ENCODE data around the gene IFNL2. TPM values are rescaled to one million over a fixed set of nuclear protein-coding genes. Genes with fewer than 3 reads are reported as not detected.
"Not testable (repeated sequence)": the region's sequence is repeated elsewhere in the genome, so short reads cannot be mapped to it uniquely, and the experiment has no call there.

IFNL2 gene
- total RNA-seq = not detected

GRCh38 chr19:39268085-39268484 is at the start of gene IFNL2:
TSS of gene IFNL2 (plus strand) at chr19:39268396. CDS start at chr19:39268569, 173 bp downstream.
- H3K36me3 ChIP-seq, H3K4me3 ChIP-seq, ATAC-seq, H3K27ac ChIP-seq, H3K9me3 ChIP-seq: not testable (repeated sequence)
- Histone ChIP-seq H3K4me1 (peaks cover 0 to 17% (median 0%) of the 10 kb centered on the region in 3 donors), H3K27me3 (peaks cover 60% of the 10 kb centered on the region)
- WGBS, 2 donors (ENCODE audit: low coverage in 1 of 2) = no CpG with 5 or more reads among the region's 1 CpG

GRCh38 chr19:39219108-39219507 is 49.1 kb upstream of the IFNL2 start:
- not testable (repeated sequence) for H3K27ac ChIP-seq, H3K4me3 ChIP-seq, H3K4me1 ChIP-seq, ATAC-seq, H3K36me3 ChIP-seq
- Histone ChIP-seq H3K27me3 (peaks cover 88% of the 10 kb centered on the region), H3K9me3 (peaks cover 0 to 32% (median 0%) of the 10 kb centered on the region in 3 donors)
- WGBS, 2 donors (ENCODE audit: low coverage in 1 of 2) = 59 to 60% methylated on average over 1 to 8 of the region's 10 CpGs

GRCh38 chr19:39223703-39224279 is 44.4 kb upstream of the IFNL2 start:
- no peak for ATAC-seq
- TF ChIP-seq, protein P1, sequence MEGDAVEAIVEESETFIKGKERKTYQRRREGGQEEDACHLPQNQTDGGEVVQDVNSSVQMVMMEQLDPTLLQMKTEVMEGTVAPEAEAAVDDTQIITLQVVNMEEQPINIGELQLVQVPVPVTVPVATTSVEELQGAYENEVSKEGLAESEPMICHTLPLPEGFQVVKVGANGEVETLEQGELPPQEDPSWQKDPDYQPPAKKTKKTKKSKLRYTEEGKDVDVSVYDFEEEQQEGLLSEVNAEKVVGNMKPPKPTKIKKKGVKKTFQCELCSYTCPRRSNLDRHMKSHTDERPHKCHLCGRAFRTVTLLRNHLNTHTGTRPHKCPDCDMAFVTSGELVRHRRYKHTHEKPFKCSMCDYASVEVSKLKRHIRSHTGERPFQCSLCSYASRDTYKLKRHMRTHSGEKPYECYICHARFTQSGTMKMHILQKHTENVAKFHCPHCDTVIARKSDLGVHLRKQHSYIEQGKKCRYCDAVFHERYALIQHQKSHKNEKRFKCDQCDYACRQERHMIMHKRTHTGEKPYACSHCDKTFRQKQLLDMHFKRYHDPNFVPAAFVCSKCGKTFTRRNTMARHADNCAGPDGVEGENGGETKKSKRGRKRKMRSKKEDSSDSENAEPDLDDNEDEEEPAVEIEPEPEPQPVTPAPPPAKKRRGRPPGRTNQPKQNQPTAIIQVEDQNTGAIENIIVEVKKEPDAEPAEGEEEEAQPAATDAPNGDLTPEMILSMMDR (IDR thresholded peaks at IDR 0.05) = no peak
- TF ChIP-seq POLR2AphosphoS5 (IDR thresholded peaks at IDR 0.05) (no peak), EP300 (IDR thresholded peaks at IDR 0.05) (no peak), POLR2A (IDR thresholded peaks at IDR 0.05) (no peak)
- Histone ChIP-seq H3K4me1 (no peaks in the 10 kb centered on the region), H3K27ac (no peak overlapping the region), H3K9me3 (no peaks in the 10 kb centered on the region), H3K27me3 (peaks cover 73% of the 10 kb centered on the region), H3K4me3 (no peak overlapping the region), H3K36me3 (no peaks in the 10 kb centered on the region)
- WGBS, 2 donors (ENCODE audit: low coverage in 1 of 2) = 17 to 19% methylated on average over 3 to 4 of the region's 4 CpGs

DNA sequence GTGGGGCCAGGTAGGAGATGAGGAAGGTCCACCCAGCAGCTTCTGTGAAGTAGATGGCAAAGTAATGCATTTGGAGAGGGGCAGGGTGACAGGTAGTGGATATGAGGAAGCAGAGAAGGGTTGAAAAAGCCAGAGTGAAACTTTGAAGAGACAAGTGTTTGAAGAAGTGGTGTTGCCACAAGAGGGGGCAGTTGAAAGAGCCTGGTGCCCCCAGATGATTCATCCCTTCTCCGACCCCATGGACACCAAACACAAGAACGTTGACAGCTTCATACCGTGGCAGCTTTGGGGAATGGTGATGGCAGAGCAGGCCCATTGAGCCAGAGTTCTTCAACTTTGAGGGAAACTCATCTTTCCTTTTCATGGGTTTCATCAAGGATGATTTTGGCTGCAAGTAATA is 43.3 kb upstream of the IFNL2 start:
- Histone ChIP-seq H3K4me3 (no peak overlapping the region), H3K9me3 (no peaks in the 10 kb centered on the region), H3K27ac (no peak overlapping the region), H3K36me3 (no peaks in the 10 kb centered on the region), H3K4me1 (no peaks in the 10 kb centered on the region), H3K27me3 (peaks cover 62% of the 10 kb centered on the region)
- no peak for ATAC-seq
- TF ChIP-seq POLR2AphosphoS5 (IDR thresholded peaks at IDR 0.05) (no peak), POLR2A (IDR thresholded peaks at IDR 0.05) (no peak), EP300 (IDR thresholded peaks at IDR 0.05) (no peak)
- TF ChIP-seq, protein P1 (IDR thresholded peaks at IDR 0.05) = no peak
- WGBS, 2 donors (ENCODE audit: low coverage in 1 of 2) = 6 to 40% methylated on average over 1 to 3 of the region's 3 CpGs

- H3K27ac ChIP-seq = no peak overlapping the region
- no peak for ATAC-seq
- no peak overlapping the region for H3K4me3 ChIP-seq
- TF ChIP-seq, protein P1 (IDR thresholded peaks at IDR 0.05) = no peak
- TF ChIP-seq POLR2A (IDR thresholded peaks at IDR 0.05) (no peak), EP300 (IDR thresholded peaks at IDR 0.05) (no peak), POLR2AphosphoS5 (IDR thresholded peaks at IDR 0.05) (no peak)
- WGBS, 2 donors (ENCODE audit: low coverage in 1 of 2) = 52 to 62% methylated on average over 2 of the region's 2 CpGs
- no peaks in the 10 kb centered on the region for H3K36me3 ChIP-seq
- H3K9me3 ChIP-seq = peaks cover 0 to 7% (median 0%) of the 10 kb centered on the region in 3 donors
- no peaks in the 10 kb centered on the region for H3K4me1 ChIP-seq
- peaks cover 51% of the 10 kb centered on the region for H3K27me3 ChIP-seq
These were observed 38.0 kb upstream of the IFNL2 start for GRCh38 chr19:39230096-39230764.

DNA sequence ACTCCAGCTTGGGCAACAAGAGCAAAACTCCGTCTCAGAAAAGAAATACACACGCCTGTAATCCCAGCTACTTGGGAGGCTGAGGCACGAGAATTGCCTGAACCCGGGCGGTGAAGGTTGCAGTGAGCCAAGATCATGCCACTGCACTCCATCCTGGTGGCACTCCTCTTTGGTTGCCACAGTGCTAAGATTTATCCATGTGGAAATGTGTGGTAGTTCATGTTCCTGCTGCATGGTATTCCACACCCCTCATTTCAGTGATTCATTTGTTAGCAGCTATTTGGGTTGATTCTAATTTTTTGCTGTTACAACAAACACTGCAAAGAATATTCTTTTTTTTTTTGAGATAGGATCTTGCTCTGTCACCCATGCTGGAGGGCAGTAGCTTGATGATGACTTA is 35.5 kb upstream of the IFNL2 start:
- Histone ChIP-seq H3K36me3 (no peaks in the 10 kb centered on the region), H3K4me3 (no peak overlapping the region), H3K27me3 (peaks cover 60% of the 10 kb centered on the region), H3K9me3 (peaks cover 0 to 7% (median 0%) of the 10 kb centered on the region in 3 donors), H3K4me1 (no peaks in the 10 kb centered on the region), H3K27ac (no peak overlapping the region)
- TF ChIP-seq EP300 (IDR thresholded peaks at IDR 0.05) (no peak), POLR2AphosphoS5 (IDR thresholded peaks at IDR 0.05) (no peak)
- TF ChIP-seq, protein P1 (IDR thresholded peaks at IDR 0.05) = no peak
- 78 to 80% methylated on average over 5 of the region's 5 CpGs for WGBS, 2 donors (ENCODE audit: low coverage in 1 of 2)
- ATAC-seq = no peak
